Cardiac fibroblast (primary cell): Measurements from ENCODE around the gene HIVEP3.

Experiments
- DNase-seq, 2 donors: peaks; one replicate each; pipeline versions ENCODE4 v3.0.0 to v3.0.0-alpha.2; 2010; ENCODE audit warnings: low read depth in 2 of 2
- H3K4me3 ChIP-seq, 2 donors: replicated peaks in 1 of 2; 1 replicate in 1 of 2; 2 replicates in 1 of 2; pipeline ENCODE4 v1.5.1; 2011; ENCODE audit warnings: low read depth in 2 of 2, low read length in 2 of 2, mild to moderate bottlenecking in 2 of 2, moderate library complexity in 1 of 2
- TF ChIP-seq, protein P1 (sequence below): IDR thresholded peaks from one replicate; pipeline ENCODE4 v1.5.1; 2011; ENCODE audit warnings: low read depth, mild to moderate bottlenecking, low read length, inconsistent platforms

The HIVEP3 gene

DNA sequence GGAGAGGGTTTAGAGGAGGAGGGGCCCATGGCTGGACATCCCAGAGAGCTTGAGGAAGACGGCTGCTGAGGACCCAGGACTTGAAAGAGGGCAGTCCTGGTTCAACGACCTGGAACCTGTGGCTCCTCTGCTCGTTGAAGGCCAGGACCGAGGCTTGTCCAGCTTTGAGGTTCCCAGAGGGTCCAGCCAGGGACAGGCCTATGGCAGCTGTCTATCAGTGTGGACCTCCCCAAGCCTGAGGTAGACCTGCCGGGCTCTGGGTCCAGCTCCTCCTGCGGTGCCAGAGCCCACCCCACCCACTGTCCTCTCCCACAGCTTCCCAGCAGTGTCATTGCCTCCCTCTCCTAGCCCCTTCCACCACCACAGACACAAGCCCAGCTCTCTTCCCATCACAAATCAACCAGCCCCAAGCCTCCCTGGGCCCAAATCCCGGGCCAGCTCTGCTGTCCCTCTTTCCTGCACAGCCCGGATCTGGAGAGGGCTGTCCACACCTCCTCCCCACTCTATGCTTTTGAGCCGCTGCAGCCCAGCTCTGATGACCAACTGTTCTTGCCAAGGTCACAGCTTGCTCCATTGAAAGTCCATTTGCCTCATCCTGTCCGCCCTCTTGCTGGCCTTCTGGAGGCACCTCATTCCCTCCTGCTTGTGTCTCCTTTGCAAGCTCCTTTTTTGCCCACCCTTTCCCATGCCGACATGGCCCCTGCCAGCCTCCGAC is 385.5 kb downstream of the HIVEP3 start:
- H3K4me3 ChIP-seq: no peak overlapping the region
- DNase-seq: no peak
- TF ChIP-seq, protein P1, sequence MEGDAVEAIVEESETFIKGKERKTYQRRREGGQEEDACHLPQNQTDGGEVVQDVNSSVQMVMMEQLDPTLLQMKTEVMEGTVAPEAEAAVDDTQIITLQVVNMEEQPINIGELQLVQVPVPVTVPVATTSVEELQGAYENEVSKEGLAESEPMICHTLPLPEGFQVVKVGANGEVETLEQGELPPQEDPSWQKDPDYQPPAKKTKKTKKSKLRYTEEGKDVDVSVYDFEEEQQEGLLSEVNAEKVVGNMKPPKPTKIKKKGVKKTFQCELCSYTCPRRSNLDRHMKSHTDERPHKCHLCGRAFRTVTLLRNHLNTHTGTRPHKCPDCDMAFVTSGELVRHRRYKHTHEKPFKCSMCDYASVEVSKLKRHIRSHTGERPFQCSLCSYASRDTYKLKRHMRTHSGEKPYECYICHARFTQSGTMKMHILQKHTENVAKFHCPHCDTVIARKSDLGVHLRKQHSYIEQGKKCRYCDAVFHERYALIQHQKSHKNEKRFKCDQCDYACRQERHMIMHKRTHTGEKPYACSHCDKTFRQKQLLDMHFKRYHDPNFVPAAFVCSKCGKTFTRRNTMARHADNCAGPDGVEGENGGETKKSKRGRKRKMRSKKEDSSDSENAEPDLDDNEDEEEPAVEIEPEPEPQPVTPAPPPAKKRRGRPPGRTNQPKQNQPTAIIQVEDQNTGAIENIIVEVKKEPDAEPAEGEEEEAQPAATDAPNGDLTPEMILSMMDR: no peak

DNA sequence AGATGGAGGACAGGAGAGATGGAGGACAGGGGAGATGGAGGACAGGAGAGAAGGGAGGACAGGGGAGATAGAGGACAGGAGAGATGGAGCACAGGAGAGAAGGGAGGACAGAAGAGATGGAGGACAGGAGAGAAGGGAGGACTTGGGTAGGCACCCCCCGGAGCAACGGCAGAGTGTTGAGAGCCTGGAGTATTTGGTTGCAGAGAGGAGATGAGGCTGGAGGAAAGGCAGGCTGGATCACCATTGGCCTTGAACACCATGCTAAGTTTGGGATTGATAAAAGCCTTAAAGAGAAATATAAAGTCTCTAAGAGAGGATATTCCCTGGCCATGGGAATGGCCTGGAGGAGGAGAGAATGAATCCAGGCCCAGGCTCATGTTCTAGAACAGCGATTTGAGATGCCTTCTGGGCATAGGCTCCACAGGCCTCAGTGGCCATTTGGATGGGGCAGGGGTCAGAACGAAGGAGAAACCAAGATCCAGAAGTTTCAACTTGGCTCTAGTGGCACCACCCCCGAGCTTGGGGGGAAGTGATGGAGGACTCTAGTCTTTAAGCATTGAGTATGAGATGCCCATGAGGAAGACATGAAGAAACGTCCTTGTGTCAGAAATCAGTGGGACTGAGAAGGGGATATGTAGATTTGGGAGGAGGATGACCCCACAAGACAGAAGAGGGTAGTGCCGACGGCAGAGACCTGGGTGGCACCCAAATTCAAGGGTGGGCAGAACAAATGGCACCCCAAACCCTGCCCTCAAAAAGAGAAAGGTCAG is 386.3 kb downstream of the HIVEP3 start:
- no peak overlapping the region for H3K4me3 ChIP-seq
- DNase-seq: no peak
- TF ChIP-seq, protein P1: no peak

DNA sequence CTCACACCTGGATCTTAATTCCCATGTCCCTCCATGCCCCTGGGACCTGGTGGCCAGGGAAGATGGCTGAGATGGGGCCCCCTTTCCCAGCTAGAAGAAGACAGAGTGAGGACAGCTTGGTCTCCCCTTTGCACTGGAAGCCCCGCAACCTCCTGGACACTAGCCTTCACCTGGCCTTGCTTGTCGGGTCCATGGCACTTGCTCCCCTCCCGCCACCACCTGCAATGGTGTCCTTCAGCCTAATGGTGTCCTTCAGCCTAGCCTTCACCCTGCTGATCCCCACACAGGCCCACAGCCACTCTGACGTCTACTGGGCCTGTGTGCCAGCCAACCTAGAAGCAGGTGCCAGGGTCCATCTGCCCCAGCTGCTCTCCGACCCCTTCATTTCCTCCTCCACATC is 388.3 kb downstream of the HIVEP3 start:
- H3K4me3 ChIP-seq: no peak overlapping the region
- TF ChIP-seq, protein P1: no peak
- DNase-seq: no peak

DNA sequence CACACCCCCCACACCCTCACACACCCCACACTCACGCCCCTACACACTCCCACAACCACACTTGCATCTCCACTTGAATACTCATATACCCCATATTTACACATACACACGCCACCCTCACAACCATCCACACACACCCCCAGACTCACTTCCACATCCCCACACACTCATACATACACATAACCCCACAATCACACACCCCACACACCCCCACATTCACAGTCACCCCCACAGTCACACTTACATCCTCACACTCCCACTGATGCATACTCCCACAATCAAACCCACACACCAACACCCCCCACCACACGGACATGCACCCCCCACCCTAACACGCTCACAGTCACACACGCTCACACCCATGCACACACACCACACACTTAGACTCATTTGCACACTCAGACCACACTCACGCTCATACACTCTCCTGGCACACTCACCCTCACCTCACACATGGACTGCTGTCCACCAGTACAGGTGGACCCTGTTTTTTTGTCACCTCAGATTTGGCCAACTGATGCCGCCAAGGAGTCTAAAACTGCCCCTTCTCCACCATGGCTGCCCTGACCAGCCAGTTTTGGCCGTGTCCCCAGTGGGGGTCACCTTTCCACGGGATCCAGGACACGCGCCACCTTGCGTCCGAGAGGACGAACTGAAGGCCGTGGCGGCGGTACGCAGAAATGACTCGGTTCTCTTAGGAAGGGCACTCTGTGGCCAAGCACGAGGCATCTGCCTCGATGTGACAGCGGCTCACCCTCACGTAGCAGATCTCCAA is 388.9 kb downstream of the HIVEP3 start:
- TF ChIP-seq, protein P1: no peak
- DNase-seq: no peak
- no peak overlapping the region for H3K4me3 ChIP-seq

DNA sequence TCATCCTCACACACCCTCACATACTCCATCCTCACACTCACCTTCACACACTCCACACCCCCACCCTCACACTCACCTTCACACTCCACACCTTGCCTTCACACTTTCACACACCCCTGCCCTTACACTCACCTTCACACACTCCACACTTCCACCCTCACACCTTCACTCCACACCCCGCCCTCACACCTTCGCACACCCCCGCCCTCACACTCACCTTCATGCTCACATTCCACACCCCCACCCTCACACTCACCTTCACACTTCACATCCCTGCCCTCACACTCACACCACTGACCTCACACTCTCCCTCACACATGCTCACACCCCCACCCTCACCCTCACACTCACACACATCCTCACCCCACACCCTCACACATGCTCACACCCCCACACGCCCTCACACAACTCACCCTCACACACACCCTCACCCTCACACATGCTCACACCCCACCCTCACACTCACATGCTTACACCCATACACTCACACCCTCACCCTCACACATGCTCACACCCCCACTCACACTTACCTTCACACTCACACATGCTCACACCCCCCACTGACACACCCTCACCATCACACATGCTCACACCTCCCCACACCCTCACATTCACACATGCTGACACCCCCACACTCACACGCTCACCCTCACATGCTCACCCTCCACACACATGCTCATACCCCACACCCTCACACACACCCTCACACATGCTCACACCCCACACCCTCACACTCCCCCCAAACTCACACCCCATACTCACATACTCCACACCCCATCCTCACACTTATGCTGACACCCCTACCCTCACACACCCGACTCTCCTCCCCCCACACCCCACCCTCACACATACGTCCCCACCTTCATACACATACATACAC is 389.8 kb downstream of the HIVEP3 start:
- TF ChIP-seq, protein P1: no peak
- H3K4me3 ChIP-seq: no peak overlapping the region
- DNase-seq: no peak

DNA sequence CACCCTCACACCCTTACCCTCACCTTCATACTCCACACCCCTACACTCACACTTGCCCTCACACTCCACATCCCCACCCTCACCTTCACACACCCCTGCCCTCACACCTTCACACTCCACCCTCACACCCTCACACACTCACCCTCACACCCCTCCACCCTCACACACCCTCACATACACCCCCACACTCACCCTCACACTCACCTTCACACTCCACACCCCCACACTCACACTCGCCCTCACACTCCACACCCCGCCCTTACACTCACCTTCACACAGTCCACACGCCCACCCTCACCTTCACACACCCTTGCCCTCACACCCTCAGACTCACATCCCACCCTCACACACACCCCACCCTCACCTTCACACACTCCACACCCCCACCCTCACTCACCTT is 390.6 kb downstream of the HIVEP3 start:
- DNase-seq: no peak
- no peak overlapping the region for H3K4me3 ChIP-seq
- TF ChIP-seq, protein P1: no peak
